ENCODE results near the gene GCFC2. TPM values are rescaled to one million over a fixed set of nuclear protein-coding genes. Genes with fewer than 3 reads are reported as not detected.

GCFC2 gene
- total and polyA plus RNA-seq, 9 of the 15 experiments (the other 6 are each of a cell fraction or from before 2014, with no cell fraction given): 10.5 to 40.6 (median 23.0) TPM

- POLR2A ChIA-PET: interaction anchor here (0.6 to 2.1 kb wide), 3 partner anchors 9 to 56 kb away, joined by 3 to 6 read pairs (median 3); no protein-coding TSS in a partner anchor
Observed at GRCh38 chr2:75657798-75658197, 52.9 kb downstream of the GCFC2 start.

More at GRCh38 chr2:75657798-75658197, 52.9 kb downstream of the GCFC2 start:
- Histone ChIP-seq H3K36me3 (ENCODE audit: control insufficient read depth, insufficient read depth, low read length) (peaks cover 87% of the 10 kb centered on the region), H3K79me2 (ENCODE audit: control insufficient read depth, insufficient read depth, low read length) (peaks cover 2% of the 10 kb centered on the region; the same call in 1 of the 3 replicates), H2AFZ (ENCODE audit: low read depth, low read length) (no peak overlapping the region), H3K9me3 (replicated peaks; ENCODE audit: control insufficient read depth, insufficient read depth, low read depth, low read length) (no peaks in the 10 kb centered on the region), H3K4me3 (no peak overlapping the region), H3K9me1 (ENCODE audit: control insufficient read depth, insufficient read depth, low read length) (no peaks in the 10 kb centered on the region), H3K9ac (ENCODE audit: insufficient read depth in 1 of 2, low read depth in 2 of 2, low read length in 2 of 2) (no peak overlapping the region), H3K4me2 (ENCODE audit: insufficient read depth, low read length) (no peak overlapping the region), H3K27ac (ENCODE audit: extremely low read depth, low read depth, low read length) (no peak overlapping the region), H3K27me3 (ENCODE audit: control insufficient read depth in 2 of 2, insufficient read depth in 2 of 2, low read length in 2 of 2) (no peaks in the 10 kb centered on the region), H3K4me1 (replicated peaks in 1 of 2; ENCODE audit: control insufficient read depth in 2 of 2, insufficient read depth in 2 of 2, low read length in 2 of 2) (no peaks in the 10 kb centered on the region), H4K20me1 (replicated peaks; ENCODE audit: control insufficient read depth, insufficient read depth, low read length) (no peaks in the 10 kb centered on the region)
- TF ChIP-seq CEBPG (CRISPR knock-in tag; IDR thresholded peaks at IDR 0.05) (no peak), CEBPG (tag; conservative IDR thresholded peaks at IDR 0.05 in 1 of 2, IDR thresholded peaks at IDR 0.05 in 1 of 2) (peak; percentile 11 to 61; a peak in 2 of 4 replicates), CEBPB (tag; IDR thresholded peaks at IDR 0.05) (peak; percentile 40; the same call in 1 of the 2 replicates), IRF2 (CRISPR knock-in tag; IDR thresholded peaks at IDR 0.05) (no peak)
- TF ChIP-seq, protein P1, sequence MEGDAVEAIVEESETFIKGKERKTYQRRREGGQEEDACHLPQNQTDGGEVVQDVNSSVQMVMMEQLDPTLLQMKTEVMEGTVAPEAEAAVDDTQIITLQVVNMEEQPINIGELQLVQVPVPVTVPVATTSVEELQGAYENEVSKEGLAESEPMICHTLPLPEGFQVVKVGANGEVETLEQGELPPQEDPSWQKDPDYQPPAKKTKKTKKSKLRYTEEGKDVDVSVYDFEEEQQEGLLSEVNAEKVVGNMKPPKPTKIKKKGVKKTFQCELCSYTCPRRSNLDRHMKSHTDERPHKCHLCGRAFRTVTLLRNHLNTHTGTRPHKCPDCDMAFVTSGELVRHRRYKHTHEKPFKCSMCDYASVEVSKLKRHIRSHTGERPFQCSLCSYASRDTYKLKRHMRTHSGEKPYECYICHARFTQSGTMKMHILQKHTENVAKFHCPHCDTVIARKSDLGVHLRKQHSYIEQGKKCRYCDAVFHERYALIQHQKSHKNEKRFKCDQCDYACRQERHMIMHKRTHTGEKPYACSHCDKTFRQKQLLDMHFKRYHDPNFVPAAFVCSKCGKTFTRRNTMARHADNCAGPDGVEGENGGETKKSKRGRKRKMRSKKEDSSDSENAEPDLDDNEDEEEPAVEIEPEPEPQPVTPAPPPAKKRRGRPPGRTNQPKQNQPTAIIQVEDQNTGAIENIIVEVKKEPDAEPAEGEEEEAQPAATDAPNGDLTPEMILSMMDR (IDR thresholded peaks at IDR 0.05 in 2 of 3, conservative IDR thresholded peaks at IDR 0.05 in 1 of 3; ENCODE audit: insufficient read depth in 2 of 3, low read depth in 1 of 3, low read length in 3 of 3): no peak
- no TSS peak for BruUV-seq (replicated peaks)
- no peak for FAIRE-seq
- intact Hi-C loops (cut with micrococcal nuclease) (no loop called here), in situ Hi-C loops (cut with MboI) (no loop called here)
- CTCF ChIA-PET (ENCODE audit: low intra/inter-chr PET ratio): no interaction called here
- no peak for ATAC-seq
- no peak for DNase-seq (ENCODE audit: extremely low read depth in 1 of 4, low spot score in 3 of 4)

Data from K562 (cell line).